Central memory CD8-positive, alpha-beta T cell (primary cell): ENCODE results near the gene PYGB.

Experiments
- ATAC-seq: fragments of 150-1000 bp; cut with Tn5 transposase; replicated peaks from 2 replicates; pipeline ENCODE4 v1.10.0; 2022; ENCODE audit warnings: mild to moderate bottlenecking, moderate FRiP score, moderate number of reproducible peaks; ENCODE audit not compliant: poor library complexity, severe bottlenecking; ENCODE audit errors: extremely low read depth
- DNase-seq, 2 donors: peaks; one replicate each; pipeline ENCODE4 v3.0.0; 2021; ENCODE audit warnings: low spot score in 2 of 2
- H3K27ac Mint-ChIP-seq: one replicate; pipeline ENCODE4 v1.8.0; 2022; ENCODE audit warnings: low read depth, mild to moderate bottlenecking, moderate library complexity, mixed read lengths
- H3K27me3 Mint-ChIP-seq: one replicate; pipeline ENCODE4 v1.8.0; 2022; ENCODE audit warnings: mixed read lengths
- H3K36me3 Mint-ChIP-seq: one replicate; pipeline ENCODE4 v1.8.0; 2022; ENCODE audit warnings: mild to moderate bottlenecking, moderate library complexity, mixed read lengths; ENCODE audit not compliant: insufficient read depth
- H3K4me1 Mint-ChIP-seq: one replicate; pipeline ENCODE4 v1.8.0; 2022; ENCODE audit warnings: mixed read lengths
- H3K4me3 Mint-ChIP-seq: one replicate; pipeline ENCODE4 v1.8.0; 2022; ENCODE audit warnings: mild to moderate bottlenecking, moderate library complexity, mixed read lengths
- H3K9me3 Mint-ChIP-seq: one replicate; pipeline ENCODE4 v1.8.0; 2022; ENCODE audit warnings: mixed read lengths

PYGB gene

DNA sequence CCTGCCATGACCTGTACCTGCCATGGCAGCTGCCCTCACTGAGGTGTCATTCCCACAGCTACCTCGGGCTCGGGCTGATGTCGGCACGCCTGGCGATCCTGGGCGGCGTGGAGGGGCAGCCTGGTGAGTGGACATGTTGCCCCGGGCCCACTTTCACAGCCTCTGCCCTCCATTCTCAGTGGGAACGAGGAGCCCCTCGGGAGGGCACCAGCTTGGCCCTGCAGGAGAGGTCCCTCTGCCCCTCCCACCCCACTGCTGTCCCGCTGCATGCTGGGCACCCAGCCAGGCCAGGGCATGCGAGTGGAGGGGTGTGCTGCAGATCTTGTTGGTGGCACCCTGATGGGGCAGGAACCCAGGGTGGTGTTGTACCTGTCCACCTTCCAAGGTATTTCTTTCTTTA lies 29.4 kb upstream of the PYGB start:
- ATAC-seq = no peak
- Mint-ChIP-seq H3K36me3 (peaks cover 16% of the 10 kb centered on the region), H3K27ac (no peak overlapping the region), H3K9me3 (no peaks in the 10 kb centered on the region), H3K4me1 (no peaks in the 10 kb centered on the region), H3K27me3 (no peaks in the 10 kb centered on the region), H3K4me3 (no peak overlapping the region)
- no peak for DNase-seq

DNA sequence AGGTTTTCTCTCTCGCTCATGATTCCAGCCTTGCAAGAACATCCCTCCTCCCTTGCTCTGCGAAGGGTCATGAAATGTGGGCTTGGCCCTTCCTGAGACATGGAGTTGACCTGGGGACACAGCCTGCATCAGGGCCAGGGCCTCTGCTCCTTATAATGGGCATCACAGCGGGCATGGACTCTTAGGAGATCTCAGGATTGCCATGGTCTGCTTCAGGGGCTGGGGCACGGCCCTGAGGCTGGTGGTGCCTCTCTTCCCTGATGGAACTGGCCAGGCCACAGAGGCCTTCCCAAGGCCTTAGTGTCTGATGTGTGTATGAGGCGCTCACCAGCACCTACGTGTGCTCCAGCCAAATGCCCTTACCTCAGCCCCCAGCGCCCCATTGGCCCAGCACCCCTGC lies 28.5 kb upstream of the PYGB start:
- DNase-seq = no peak
- ATAC-seq = no peak
- H3K36me3 Mint-ChIP-seq = peaks cover 16% of the 10 kb centered on the region
- no peak overlapping the region for H3K27ac Mint-ChIP-seq
- no peak overlapping the region for H3K4me3 Mint-ChIP-seq
- H3K27me3 Mint-ChIP-seq = no peaks in the 10 kb centered on the region
- no peaks in the 10 kb centered on the region for H3K4me1 Mint-ChIP-seq
- no peaks in the 10 kb centered on the region for H3K9me3 Mint-ChIP-seq

DNA sequence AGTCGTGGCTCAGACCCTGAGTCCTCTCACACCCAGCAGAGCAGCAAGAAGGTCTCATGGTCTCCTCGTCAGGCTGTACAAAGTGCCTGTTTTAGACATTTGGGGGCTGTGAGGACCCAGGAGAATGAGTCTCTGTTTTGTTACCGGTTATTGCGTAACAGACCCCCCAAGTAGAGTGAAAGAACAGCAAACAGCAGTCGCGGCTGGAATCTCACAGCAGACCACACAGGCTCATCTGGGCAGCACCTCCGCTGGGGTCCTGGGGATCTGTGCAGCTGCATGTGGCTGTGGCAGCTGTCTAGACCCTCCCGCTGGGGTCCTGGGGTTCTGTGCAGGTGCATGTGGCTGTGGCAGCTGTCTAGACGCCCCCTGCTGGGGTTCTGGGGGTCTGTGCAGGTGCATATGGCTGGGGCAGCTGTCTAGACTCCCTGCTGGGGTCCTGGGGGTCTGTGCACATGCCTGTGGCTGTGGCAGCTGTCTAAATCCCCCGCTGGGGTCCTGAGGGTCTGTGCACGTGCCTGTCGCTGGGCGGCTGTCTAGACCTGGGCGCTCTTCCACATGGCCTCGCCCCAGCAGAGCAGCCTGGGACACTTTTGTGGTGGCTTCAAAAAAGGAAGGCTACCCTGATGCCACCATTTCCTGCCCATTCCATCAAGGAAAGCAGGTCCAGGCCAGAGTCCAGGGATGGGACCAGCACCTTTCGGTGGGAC lies 27.7 kb upstream of the PYGB start:
- Mint-ChIP-seq H3K27ac (no peak overlapping the region), H3K36me3 (peaks cover 17% of the 10 kb centered on the region), H3K9me3 (no peaks in the 10 kb centered on the region), H3K27me3 (no peaks in the 10 kb centered on the region), H3K4me1 (no peaks in the 10 kb centered on the region), H3K4me3 (no peak overlapping the region)
- ATAC-seq (no peak), DNase-seq (no peak)

GRCh38 chr20:25220810-25221591 lies 26.9 kb upstream of the PYGB start:
- no peak overlapping the region for H3K27ac Mint-ChIP-seq
- no peaks in the 10 kb centered on the region for H3K27me3 Mint-ChIP-seq
- no peaks in the 10 kb centered on the region for H3K4me1 Mint-ChIP-seq
- no peak for ATAC-seq
- DNase-seq = no peak
- H3K4me3 Mint-ChIP-seq = no peak overlapping the region
- no peaks in the 10 kb centered on the region for H3K9me3 Mint-ChIP-seq
- H3K36me3 Mint-ChIP-seq = peaks cover 15% of the 10 kb centered on the region

DNA sequence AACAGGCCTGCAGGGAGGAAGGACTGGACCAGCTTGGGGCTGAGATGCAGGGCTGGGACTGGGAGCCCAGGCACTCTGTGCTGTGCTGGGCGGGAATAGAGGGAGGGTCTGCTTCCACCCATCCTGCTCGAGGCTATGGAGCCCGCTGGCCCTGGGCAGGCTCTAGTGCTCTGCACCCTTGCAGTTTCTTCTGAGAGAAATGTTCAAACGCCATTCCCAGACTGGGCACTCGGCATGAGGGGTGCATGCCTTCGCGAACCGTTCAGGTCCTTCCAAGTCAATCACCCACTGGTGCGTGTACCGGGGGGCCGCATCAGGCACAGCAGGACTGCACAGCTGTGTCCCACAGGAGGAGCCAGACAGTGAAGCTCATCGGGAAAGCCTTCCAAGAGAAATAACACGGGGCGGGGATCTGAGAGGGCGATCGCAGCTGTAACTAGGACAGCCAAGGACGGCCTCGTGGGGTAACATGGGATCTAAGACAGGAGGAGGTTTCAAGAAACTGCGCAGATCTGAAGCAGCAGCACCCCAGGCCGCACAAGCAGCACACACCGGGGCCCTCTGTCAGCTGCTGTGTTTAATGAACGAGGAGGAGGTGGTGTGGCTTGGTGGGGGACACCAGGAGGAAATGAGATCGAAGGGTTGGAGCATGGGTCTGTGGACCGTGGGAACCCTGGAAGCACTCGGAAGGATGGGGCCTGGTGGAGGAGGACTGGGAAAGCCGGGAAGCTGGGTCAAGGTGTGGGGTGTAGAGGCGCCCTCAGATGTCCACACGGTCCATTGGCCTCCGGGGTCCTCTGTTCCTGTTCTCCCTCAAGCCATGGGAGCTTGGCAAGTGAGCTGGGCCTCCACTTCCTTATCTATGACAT lies 26.1 kb upstream of the PYGB start:
- peaks cover 10% of the 10 kb centered on the region for H3K36me3 Mint-ChIP-seq
- no peak overlapping the region for H3K4me3 Mint-ChIP-seq
- H3K27ac Mint-ChIP-seq = peak overlapping the region; percentile 61
- no peaks in the 10 kb centered on the region for H3K27me3 Mint-ChIP-seq
- H3K4me1 Mint-ChIP-seq = no peaks in the 10 kb centered on the region
- H3K9me3 Mint-ChIP-seq = no peaks in the 10 kb centered on the region
- ATAC-seq = no peak
- DNase-seq = no peak

GRCh38 chr20:25222461-25223178 lies 25.3 kb upstream of the PYGB start:
- H3K27ac Mint-ChIP-seq = no peak overlapping the region
- H3K4me3 Mint-ChIP-seq = no peak overlapping the region
- peaks cover 10% of the 10 kb centered on the region for H3K36me3 Mint-ChIP-seq
- no peaks in the 10 kb centered on the region for H3K9me3 Mint-ChIP-seq
- no peak for ATAC-seq
- DNase-seq = no peak
- H3K4me1 Mint-ChIP-seq = no peaks in the 10 kb centered on the region
- no peaks in the 10 kb centered on the region for H3K27me3 Mint-ChIP-seq

- ATAC-seq (peak; percentile 14), DNase-seq (no peak)
- no peaks in the 10 kb centered on the region for H3K4me1 Mint-ChIP-seq
- peaks cover 10% of the 10 kb centered on the region for H3K36me3 Mint-ChIP-seq
- no peak overlapping the region for H3K27ac Mint-ChIP-seq
- no peak overlapping the region for H3K4me3 Mint-ChIP-seq
- H3K9me3 Mint-ChIP-seq = no peaks in the 10 kb centered on the region
- H3K27me3 Mint-ChIP-seq = no peaks in the 10 kb centered on the region
These were observed 24.7 kb upstream of the PYGB start for GRCh38 chr20:25223179-25223661.

DNA sequence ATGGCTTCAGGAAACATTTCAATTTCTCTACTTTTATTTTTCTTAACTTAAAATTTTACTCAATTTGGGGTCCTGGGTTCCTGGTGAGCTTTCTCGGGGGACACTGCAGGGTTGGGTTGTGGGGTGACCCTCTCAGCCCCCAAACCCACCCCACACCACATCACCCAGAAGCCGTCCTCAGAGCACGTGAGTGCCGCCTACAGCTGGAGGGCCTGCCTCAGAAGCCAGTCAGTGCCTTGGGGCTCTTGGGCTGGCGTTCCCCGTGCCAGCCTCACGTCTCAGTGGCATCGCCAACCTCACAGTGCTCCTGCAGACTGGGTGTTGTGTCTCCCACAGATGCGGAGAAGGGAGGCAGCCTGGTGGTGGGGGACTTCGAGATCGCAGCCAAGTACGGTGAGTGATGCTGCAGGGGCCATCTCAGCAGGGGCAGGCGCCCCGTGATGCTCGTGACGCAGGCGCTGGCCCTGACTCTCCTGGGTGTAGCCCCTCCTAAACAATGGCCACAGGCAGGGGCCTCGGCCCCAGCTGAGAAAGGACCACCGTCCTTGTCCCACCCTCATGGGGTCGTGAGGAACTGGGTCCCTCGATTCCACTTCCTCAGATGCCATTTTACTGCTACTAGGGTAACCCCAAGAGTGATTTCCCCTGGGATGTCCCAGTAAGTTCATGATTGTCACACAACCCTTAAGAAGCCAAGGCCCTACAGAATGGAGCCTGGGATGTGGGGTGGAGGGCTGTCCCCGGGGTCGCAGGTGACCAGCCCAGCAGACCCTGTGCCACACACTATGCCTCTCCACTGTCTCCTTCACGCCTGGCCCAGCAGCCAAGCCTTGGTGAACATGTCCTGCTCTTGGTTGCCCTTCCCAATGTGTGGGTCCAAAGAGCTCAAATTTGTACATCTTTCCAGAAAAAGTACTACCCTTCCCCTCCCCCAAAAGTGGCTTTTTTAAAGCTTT lies 23.8 kb upstream of the PYGB start:
- no peak overlapping the region for H3K27ac Mint-ChIP-seq
- no peaks in the 10 kb centered on the region for H3K27me3 Mint-ChIP-seq
- no peaks in the 10 kb centered on the region for H3K9me3 Mint-ChIP-seq
- H3K36me3 Mint-ChIP-seq = peaks cover 10% of the 10 kb centered on the region
- ATAC-seq (no peak), DNase-seq (no peak)
- H3K4me3 Mint-ChIP-seq = no peak overlapping the region
- no peaks in the 10 kb centered on the region for H3K4me1 Mint-ChIP-seq

DNA sequence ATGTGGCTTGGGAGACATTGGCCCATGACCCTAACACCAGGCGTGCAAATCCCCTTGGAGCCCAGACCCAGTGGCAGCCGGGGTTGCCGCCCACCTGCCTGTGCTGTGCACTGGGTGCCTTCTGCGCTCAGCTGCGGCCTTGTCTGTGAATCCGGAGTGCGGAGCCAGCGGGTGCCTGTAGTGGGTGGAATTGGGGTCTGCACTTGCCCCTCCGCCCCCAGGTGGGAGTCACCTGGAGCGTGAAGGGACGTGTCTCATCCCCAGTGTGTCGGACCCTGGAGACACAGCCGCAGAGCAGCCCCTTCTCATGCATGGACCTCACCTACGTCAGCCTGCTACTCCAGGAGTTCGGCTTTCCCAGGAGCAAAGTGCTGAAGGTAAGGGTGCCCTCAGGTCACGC lies 22.9 kb upstream of the PYGB start:
- Mint-ChIP-seq H3K36me3 (peaks cover 6% of the 10 kb centered on the region), H3K4me1 (no peaks in the 10 kb centered on the region)
- ATAC-seq = no peak

GRCh38 chr20:25225642-25226432 lies 22.0 kb upstream of the PYGB start:
- Mint-ChIP-seq H3K36me3 (peaks cover 6% of the 10 kb centered on the region), H3K9me3 (no peaks in the 10 kb centered on the region), H3K27ac (no peak overlapping the region), H3K4me1 (no peaks in the 10 kb centered on the region), H3K4me3 (no peak overlapping the region), H3K27me3 (no peaks in the 10 kb centered on the region)
- no peak for DNase-seq
- ATAC-seq = no peak

More for the DNA sequence above, 22.9 kb upstream of the PYGB start:
- H3K4me3 Mint-ChIP-seq = no peak overlapping the region
- H3K27ac Mint-ChIP-seq = no peak overlapping the region
- H3K9me3 Mint-ChIP-seq = no peaks in the 10 kb centered on the region
- H3K27me3 Mint-ChIP-seq = no peaks in the 10 kb centered on the region
- DNase-seq = no peak
